Trophoblast cell (in vitro differentiated cells and primary cell): Measurements from ENCODE around the gene A4GNT.

Experiments
- DNase-seq, 2 donors: peaks; one replicate each; pipeline ENCODE4 v3.0.0-alpha.2; 2016
- H2AFZ ChIP-seq: 2 replicates; pipeline ENCODE4 v1.6.1; 2013; ENCODE audit warnings: low read length, moderate library complexity, mild to moderate bottlenecking; ENCODE audit not compliant: insufficient read depth, poor library complexity
- H2AK5ac ChIP-seq: 2 replicates; pipeline ENCODE4 v1.6.1; 2013; ENCODE audit warnings: mild to moderate bottlenecking, low read length
- H2BK120ac ChIP-seq: 2 replicates; pipeline ENCODE4 v1.6.1; 2013; ENCODE audit warnings: low read length, mild to moderate bottlenecking, moderate library complexity; ENCODE audit not compliant: insufficient read depth, poor library complexity
- H2BK12ac ChIP-seq: 2 replicates; pipeline ENCODE4 v1.6.1; 2013; ENCODE audit warnings: mild to moderate bottlenecking, low read length, moderate library complexity
- H2BK5ac ChIP-seq: 2 replicates; pipeline ENCODE4 v1.6.1; 2013; ENCODE audit warnings: low read length, low read depth, moderate library complexity, mild to moderate bottlenecking; ENCODE audit not compliant: poor library complexity
- H3K14ac ChIP-seq: 2 replicates; pipeline ENCODE4 v1.6.1; 2013; ENCODE audit warnings: mild to moderate bottlenecking, low read length
- H3K18ac ChIP-seq: 2 replicates; pipeline ENCODE4 v1.6.1; 2013; ENCODE audit warnings: mild to moderate bottlenecking, low read length
- H3K23ac ChIP-seq: 2 replicates; pipeline ENCODE4 v1.6.1; 2013; ENCODE audit warnings: low read length
- H3K27ac ChIP-seq: 2 replicates; pipeline ENCODE4 v1.5.1; 2013; ENCODE audit warnings: low read depth, mild to moderate bottlenecking, inconsistent platforms, low read length, moderate library complexity
- H3K27me3 ChIP-seq: 2 replicates; pipeline ENCODE4 v1.6.1; 2013; ENCODE audit warnings: inconsistent platforms, mild to moderate bottlenecking, low read length, moderate library complexity; ENCODE audit not compliant: insufficient read depth
- H3K36me3 ChIP-seq, 2 experiments: 1 replicate in 1 of 2; 2 replicates in 1 of 2; pipeline ENCODE4 v1.6.1; 2013; ENCODE audit warnings: low read length in 2 of 2, mild to moderate bottlenecking in 2 of 2, moderate library complexity in 1 of 2; ENCODE audit not compliant: insufficient read depth in 2 of 2, control insufficient read depth in 1 of 2
- H3K4ac ChIP-seq: 2 replicates; pipeline ENCODE4 v1.6.1; 2013; ENCODE audit warnings: low read depth, mild to moderate bottlenecking, low read length, moderate library complexity
- H3K4me1 ChIP-seq, 2 experiments: 1 replicate in 1 of 2; 2 replicates in 1 of 2; pipeline ENCODE4 v1.6.1; 2013; ENCODE audit warnings: low read length in 2 of 2, mild to moderate bottlenecking in 2 of 2, moderate library complexity in 1 of 2; ENCODE audit not compliant: insufficient read depth in 2 of 2, control insufficient read depth in 1 of 2
- H3K4me2 ChIP-seq: 2 replicates; pipeline ENCODE4 v1.6.1; 2013; ENCODE audit warnings: inconsistent platforms, mild to moderate bottlenecking, low read length, moderate library complexity
- H3K4me3 ChIP-seq: 2 replicates; pipeline ENCODE4 v1.5.1; 2013; ENCODE audit warnings: mild to moderate bottlenecking, low read depth, low read length, inconsistent platforms
- H3K79me1 ChIP-seq: one replicate; pipeline ENCODE4 v1.6.1; 2013; ENCODE audit warnings: low read length
- H3K79me2 ChIP-seq: 2 replicates; pipeline ENCODE4 v1.6.1; 2013; ENCODE audit warnings: low read length, mild to moderate bottlenecking; ENCODE audit not compliant: control insufficient read depth, insufficient read depth, poor library complexity
- H3K9ac ChIP-seq: 2 replicates; pipeline ENCODE4 v1.6.1; 2013; ENCODE audit warnings: mild to moderate bottlenecking, low read length
- H3K9me3 ChIP-seq: 2 replicates; pipeline ENCODE4 v1.6.1; 2013; ENCODE audit warnings: low read depth, mild to moderate bottlenecking, control low read depth, inconsistent platforms, low read length; ENCODE audit not compliant: insufficient read depth
- H4K12ac ChIP-seq: 2 replicates; pipeline ENCODE4 v1.6.1; 2013; ENCODE audit warnings: low read depth, mild to moderate bottlenecking, low read length, moderate library complexity
- H4K8ac ChIP-seq: 2 replicates; pipeline ENCODE4 v1.6.1; 2013; ENCODE audit warnings: low read depth, mild to moderate bottlenecking, low read length, moderate library complexity
- H4K91ac ChIP-seq: one replicate; pipeline ENCODE4 v1.6.1; 2013; ENCODE audit warnings: low read depth, mild to moderate bottlenecking, low read length, moderate library complexity
- WGBS: extraction: QIAGEN DNeasy Blood & Tissue Kit; methylation state at CpG from one replicate; pipeline ENCODE4 v1.1.7; 2013; ENCODE audit warnings: missing lambda C conversion rate; ENCODE audit not compliant: insufficient read length, insufficient coverage; ENCODE audit errors: extremely low coverage; 5-methylcytosine and 5-hydroxymethylcytosine counted together

The A4GNT gene

GRCh38 chr3:138137861-138138260, 5.7 kb upstream of the A4GNT start:
- Histone ChIP-seq H3K23ac (no peak overlapping the region), H2BK5ac (no peak overlapping the region), H3K4ac (no peak overlapping the region), H3K36me3 (no peaks in the 10 kb centered on the region), H4K8ac (no peak overlapping the region), H3K4me1 (peaks cover 3 to 5% of the 10 kb centered on the region in 2 experiments), H3K79me2 (no peaks in the 10 kb centered on the region), H3K9me3 (no peaks in the 10 kb centered on the region), H3K9ac (no peak overlapping the region), H2BK120ac (no peak overlapping the region), H4K91ac (no peak overlapping the region), H3K4me2 (no peak overlapping the region), H3K14ac (no peak overlapping the region), H3K79me1 (peaks cover 3% of the 10 kb centered on the region), H2AK5ac (no peak overlapping the region), H3K4me3 (no peak overlapping the region), H2BK12ac (no peak overlapping the region), H2AFZ (no peak overlapping the region), H3K27ac (no peak overlapping the region), H4K12ac (no peak overlapping the region), H3K18ac (no peak overlapping the region), H3K27me3 (no peaks in the 10 kb centered on the region)
- WGBS: no CpG with 5 or more reads among the region's 2 CpGs
- peak; percentile 45 to 56 for DNase-seq

DNA sequence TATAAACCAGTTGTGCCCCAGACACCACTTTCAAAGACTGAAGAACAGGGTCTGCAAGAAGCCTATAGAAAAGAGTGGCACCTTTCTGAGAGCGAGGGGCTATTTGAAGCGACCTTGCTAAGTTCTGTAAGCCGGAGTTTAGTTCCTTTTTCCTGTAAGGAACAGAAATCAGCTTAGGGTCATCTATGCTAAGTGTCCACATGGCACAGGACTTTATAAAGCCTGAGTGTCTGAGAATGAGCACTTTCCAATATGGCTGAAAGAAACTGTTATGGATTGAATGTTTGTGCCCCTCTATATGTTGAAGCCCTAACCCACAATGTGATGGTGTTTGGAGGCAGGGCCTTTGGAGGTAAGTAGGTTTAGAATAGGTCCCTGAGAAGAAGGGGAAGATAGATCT, 4.0 kb upstream of the A4GNT start:
- no peak overlapping the region for H2BK12ac ChIP-seq
- no peak overlapping the region for H4K12ac ChIP-seq
- peaks cover under 1% of the 10 kb centered on the region for H3K79me1 ChIP-seq
- H3K4ac ChIP-seq: no peak overlapping the region
- no peak overlapping the region for H3K14ac ChIP-seq
- no peak for DNase-seq
- H3K9me3 ChIP-seq: no peaks in the 10 kb centered on the region
- peaks cover under 1 to 2% of the 10 kb centered on the region in 2 experiments for H3K4me1 ChIP-seq
- H4K91ac ChIP-seq: no peak overlapping the region
- no peak overlapping the region for H3K27ac ChIP-seq
- no CpG with 5 or more reads among the region's 3 CpGs for WGBS
- H3K27me3 ChIP-seq: no peaks in the 10 kb centered on the region
- no peak overlapping the region for H3K4me3 ChIP-seq
- no peak overlapping the region for H3K18ac ChIP-seq
- no peak overlapping the region for H3K9ac ChIP-seq
- no peak overlapping the region for H2BK5ac ChIP-seq
- no peak overlapping the region for H2AFZ ChIP-seq
- H3K79me2 ChIP-seq: no peaks in the 10 kb centered on the region
- no peak overlapping the region for H2AK5ac ChIP-seq
- H2BK120ac ChIP-seq: no peak overlapping the region
- H3K23ac ChIP-seq: no peak overlapping the region
- no peaks in the 10 kb centered on the region for H3K36me3 ChIP-seq
- H3K4me2 ChIP-seq: no peak overlapping the region
- H4K8ac ChIP-seq: no peak overlapping the region

GRCh38 chr3:138135833-138136194, 3.6 kb upstream of the A4GNT start:
- Histone ChIP-seq H2BK12ac (no peak overlapping the region), H3K27ac (no peak overlapping the region), H3K9me3 (no peaks in the 10 kb centered on the region), H2BK5ac (no peak overlapping the region), H3K18ac (no peak overlapping the region), H3K79me2 (no peaks in the 10 kb centered on the region), H3K23ac (no peak overlapping the region), H3K36me3 (no peaks in the 10 kb centered on the region), H3K4me2 (no peak overlapping the region), H3K14ac (no peak overlapping the region), H3K4me1 (peaks cover 0 to 2% of the 10 kb centered on the region in 2 experiments), H4K12ac (no peak overlapping the region), H3K9ac (no peak overlapping the region), H3K4me3 (no peak overlapping the region), H3K79me1 (no peaks in the 10 kb centered on the region), H4K91ac (no peak overlapping the region), H4K8ac (no peak overlapping the region), H2AK5ac (no peak overlapping the region), H2BK120ac (no peak overlapping the region), H3K27me3 (no peaks in the 10 kb centered on the region), H3K4ac (no peak overlapping the region), H2AFZ (no peak overlapping the region)
- whole genome bisulfite sequencing: no CpG with 5 or more reads among the region's 2 CpGs
- no peak for DNase-seq

DNA sequence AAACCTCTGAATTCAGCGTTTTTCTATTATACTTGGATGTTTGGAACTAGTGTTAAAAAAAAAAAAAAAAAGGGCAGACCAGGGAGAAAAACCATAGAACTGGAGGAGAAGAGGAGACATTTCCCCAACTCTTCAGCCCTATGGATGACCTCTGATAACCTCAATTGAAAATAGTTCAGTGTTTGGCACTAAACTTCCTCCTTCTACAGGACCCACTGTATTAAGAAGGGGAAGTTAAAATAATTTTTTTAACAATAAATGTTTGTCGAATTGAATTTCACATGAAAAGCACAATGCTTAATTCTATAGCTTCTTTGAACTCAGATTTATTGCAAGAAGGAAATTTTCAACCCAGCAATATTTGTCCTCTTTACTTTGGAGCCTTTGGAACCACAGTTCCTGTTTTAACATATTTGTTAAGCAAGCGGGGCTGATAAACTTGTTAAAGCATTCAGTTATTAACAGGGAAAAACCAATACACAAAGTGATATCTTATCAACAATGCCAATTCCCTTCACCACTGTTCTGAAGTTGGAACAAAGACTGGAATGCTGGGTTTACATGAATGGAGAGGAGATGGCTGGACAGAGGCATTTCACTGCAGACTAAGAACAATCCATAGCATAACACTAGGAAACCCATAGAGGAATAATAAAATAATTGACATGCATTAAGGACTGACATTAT, 3.1 kb upstream of the A4GNT start:
- WGBS: no CpG with 5 or more reads among the region's 3 CpGs
- no peak overlapping the region for H4K12ac ChIP-seq
- no peak overlapping the region for H4K91ac ChIP-seq
- H4K8ac ChIP-seq: no peak overlapping the region
- no peak overlapping the region for H3K23ac ChIP-seq
- no peaks in the 10 kb centered on the region for H3K27me3 ChIP-seq
- no peak overlapping the region for H3K14ac ChIP-seq
- no peak overlapping the region for H2BK120ac ChIP-seq
- H2BK12ac ChIP-seq: no peak overlapping the region
- H2BK5ac ChIP-seq: no peak overlapping the region
- H3K4me1 ChIP-seq: no peaks in the 10 kb centered on the region
- no peaks in the 10 kb centered on the region for H3K9me3 ChIP-seq
- no peak overlapping the region for H3K4ac ChIP-seq
- no peak overlapping the region for H3K27ac ChIP-seq
- H3K36me3 ChIP-seq: no peaks in the 10 kb centered on the region
- H2AK5ac ChIP-seq: no peak overlapping the region
- no peak overlapping the region for H3K4me3 ChIP-seq
- H2AFZ ChIP-seq: no peak overlapping the region
- no peaks in the 10 kb centered on the region for H3K79me1 ChIP-seq
- H3K79me2 ChIP-seq: no peaks in the 10 kb centered on the region
- no peak overlapping the region for H3K9ac ChIP-seq
- no peak for DNase-seq
- H3K4me2 ChIP-seq: no peak overlapping the region
- no peak overlapping the region for H3K18ac ChIP-seq
